ENCODE measurements around the gene CD6.

GRCh38 chr11:61007956-61008896 is 36.7 kb downstream of the CD6 start:
- TF ChIP-seq CTCF (IDR thresholded peaks at IDR 0.05) (no peak), POLR2A (IDR thresholded peaks at IDR 0.05) (no peak)
